ENCODE results near the gene ARHGAP20.
"Not testable (repeated sequence)": the region's sequence is repeated elsewhere in the genome, so short reads cannot be mapped to it uniquely, and the experiment has no call there.

ARHGAP20 gene

DNA sequence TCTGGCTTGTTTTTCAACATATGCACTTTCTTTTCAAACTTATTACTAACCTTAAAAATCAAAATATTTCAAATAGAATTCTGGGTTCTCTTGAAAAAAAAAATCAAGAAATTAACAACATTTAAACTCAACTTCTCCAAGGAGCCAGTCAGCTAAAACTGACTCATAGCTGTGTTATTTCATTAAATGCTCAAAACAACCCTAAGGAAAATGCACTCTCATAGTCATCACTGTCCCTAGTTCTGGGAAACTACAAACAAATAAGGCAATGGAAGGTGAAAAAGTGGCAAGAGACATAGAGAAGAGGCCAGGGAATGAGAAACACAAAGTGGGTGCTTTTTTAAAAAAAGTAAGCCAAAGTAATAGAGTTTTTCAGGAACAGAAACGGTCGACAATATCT, 4.1 kb upstream of the ARHGAP20 start:
- no peak for DNase-seq

- DNase-seq, result no peak
These were observed 3.3 kb upstream of the ARHGAP20 start for GRCh38 chr11:110715541-110715940.

GRCh38 chr11:110713449-110713776, 1.2 kb upstream of the ARHGAP20 start:
- DNase-seq, result peak; percentile 54

- DNase-seq, result no peak
These were observed 617 bp upstream of the ARHGAP20 start for GRCh38 chr11:110712659-110713448.

- no peak for DNase-seq
These were observed 825 bp downstream of the ARHGAP20 start for GRCh38 chr11:110711448-110711775.

DNA sequence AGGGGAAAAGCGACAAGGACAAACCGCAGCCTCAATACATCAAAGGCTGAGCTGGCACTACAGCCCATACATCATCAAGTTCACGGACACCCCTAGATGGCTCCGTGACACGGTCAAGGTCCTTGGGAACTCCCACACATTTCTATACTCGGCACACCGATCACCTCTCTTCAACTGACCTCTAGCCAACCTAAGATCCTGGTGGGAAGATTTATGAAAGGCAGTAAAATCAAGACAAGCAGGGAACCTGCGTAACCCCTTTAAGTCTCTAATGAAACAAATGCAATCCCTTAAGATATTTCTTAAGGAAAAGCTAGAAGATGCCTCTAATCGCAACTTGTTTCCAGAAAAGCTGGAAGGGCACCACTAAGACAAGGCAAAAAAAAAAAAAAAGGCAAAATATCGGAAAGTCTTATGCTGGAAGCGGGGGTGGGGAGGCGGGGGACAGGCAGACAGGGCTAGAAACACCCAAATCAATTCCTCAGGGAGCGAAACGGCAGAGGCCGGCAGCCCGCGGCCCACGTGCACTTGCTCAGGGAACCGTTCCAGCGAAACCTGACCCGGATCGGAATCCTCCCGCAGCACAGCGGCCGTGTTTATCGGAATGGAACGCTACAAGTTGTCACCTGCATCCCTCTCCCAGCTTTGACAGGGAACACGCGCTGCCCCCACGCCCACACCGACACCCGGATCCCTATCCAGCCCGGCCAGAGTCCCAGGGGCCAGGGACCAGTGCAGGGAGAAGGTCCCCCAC, 1.4 kb downstream of the ARHGAP20 start:
- DNase-seq, result peak; percentile 49

GRCh38 chr11:110704210-110704864, 7.9 kb downstream of the ARHGAP20 start:
- no peak for DNase-seq

DNA sequence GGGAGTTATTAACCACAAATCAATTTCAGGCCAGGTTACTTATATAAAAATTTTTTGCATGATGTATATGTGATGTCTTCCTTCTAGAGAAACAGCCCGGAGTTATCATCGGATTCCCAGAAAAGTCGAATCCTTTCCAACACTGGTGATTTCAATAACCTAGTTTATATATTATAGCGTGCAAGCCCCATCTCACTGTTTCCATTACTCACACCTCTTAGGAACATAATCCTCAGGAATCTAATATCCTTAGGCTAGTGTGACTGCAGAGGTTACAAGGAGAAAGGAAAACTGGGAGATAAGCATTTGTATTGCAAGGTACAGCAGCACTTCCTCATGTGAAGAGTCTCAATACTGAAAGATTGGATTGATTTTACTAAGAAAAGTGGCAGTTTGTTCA, 20.3 kb downstream of the ARHGAP20 start:
- DNase-seq, result no peak

DNA sequence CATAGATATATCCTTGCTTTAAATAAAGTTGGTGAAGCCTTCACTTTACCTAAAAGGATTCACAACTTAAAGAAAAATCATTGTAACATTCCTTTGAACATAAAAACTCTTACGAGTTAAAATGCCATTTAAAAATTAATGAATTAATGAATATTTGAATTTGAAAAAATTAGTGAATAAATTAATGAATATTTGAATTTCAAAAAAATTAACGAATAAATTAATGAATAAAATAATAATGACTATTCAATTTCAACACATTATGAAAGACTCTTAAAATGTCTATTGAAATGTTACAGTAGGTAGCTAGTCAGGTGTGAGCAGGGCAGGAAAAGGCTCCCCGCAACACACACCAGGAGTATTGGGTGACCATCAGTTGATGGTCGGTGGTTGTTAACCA, 22.9 kb downstream of the ARHGAP20 start:
- no peak for DNase-seq

DNA sequence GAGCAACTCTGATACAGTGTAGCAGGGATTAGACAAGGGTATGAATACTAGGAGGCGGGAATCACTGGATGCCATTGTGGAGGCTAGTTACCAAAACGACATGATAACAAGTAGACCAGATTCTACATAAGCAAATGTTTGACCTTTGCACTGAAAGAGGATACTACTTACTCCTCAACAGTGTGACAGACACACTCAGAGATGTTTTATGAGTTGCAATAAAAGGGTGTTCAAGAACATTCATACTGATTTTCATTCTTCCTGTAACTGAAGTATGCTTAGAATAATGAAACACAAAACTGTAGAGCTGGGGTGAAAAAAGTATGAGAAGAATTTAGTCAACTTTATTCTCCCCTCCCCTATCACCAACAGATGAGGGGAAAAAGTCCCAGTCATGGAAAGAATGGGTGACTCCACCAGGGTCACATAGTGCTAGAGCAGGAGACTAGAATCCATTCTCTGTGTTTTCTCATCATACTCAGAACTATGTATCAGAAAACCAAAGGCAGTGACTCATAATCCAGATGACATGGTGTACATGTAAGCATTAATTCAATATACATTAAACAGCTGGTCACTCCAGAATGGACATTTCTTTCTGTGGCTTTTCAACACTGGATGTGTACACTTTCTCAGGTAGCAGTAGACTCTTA, 32.8 kb downstream of the ARHGAP20 start:
- no peak for DNase-seq

DNA sequence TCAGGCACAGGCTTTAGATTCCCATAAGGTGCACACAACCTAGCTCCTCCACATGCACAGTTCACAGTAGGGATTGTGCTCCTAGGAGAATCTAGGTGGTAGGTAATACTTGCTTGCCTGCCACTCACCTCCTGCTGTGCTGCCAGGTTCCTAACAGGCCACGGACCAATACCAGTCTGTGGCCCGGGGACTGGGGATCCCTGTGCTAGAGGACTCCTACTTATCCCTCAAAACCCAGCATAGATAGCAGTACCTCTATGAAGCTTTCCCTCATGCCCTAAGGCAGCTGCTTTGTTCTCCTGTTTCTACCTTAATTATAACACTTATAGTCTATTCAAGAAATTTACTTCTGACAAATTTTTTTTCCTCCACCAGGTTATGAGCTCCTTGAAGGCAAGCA, 36.7 kb downstream of the ARHGAP20 start:
- no peak for DNase-seq

GRCh38 chr11:110665689-110666465, 46.4 kb downstream of the ARHGAP20 start:
- DNase-seq, result no peak

DNA sequence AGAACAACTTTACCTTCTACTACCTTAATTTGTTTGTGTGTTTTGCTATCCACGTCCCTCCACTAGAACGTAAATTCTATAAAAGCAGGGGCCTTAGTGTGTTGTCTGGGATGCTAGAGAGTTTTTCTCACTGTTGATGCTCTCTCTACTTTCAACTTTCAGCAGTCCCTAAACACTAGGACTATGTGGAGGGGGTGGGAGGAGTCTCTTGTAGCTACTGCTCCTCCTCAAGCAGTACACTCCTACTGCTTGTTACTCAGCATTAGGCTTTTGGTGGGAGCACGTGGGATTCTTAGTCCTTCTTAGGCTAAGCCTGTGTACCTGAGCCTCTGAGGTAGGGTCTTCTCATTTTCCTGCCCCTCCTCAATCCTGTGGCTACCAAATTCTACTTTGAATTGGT, 56.3 kb downstream of the ARHGAP20 start:
- DNase-seq, result no peak

DNA sequence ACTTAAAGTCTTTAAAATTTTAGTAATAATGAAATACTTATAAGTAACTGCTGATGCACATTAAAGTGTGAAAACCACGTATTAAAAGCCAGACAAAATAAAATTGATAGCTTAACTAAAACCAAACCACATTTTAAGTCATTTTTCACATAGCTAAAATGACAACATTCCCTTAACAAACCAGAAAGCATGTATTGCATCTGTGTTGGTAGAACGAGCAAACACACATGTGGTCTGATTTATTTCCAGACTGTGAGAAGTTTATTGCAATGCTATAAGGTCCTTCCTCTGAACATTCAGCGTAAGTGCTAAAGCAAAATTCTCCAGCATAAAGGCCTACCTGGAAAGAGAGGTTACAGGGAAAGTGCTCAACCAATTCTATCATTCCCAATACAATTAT, 57.8 kb downstream of the ARHGAP20 start:
- no peak for DNase-seq

DNA sequence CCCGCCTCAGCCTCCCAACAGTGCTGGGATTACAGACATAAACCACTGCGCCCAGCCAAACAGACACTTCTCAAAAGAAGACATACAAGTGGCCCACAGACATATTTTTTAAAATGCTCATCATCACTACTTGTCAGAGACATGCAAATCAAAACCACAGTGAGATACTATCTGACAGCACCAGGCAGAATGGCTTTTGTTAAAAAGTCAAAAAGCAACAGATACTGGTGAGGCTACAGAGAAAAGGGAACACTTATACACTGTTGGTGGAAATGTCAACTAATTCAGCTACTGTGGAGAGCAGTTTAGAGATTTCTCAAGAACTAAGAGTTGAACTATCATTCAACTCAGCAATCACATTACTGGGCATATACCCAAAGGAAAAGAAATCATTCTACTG, 67.0 kb downstream of the ARHGAP20 start:
- DNase-seq, result no peak

- DNase-seq, result no peak
These were observed 77.9 kb downstream of the ARHGAP20 start for GRCh38 chr11:110634370-110634769.

GRCh38 chr11:110631551-110631950, 80.7 kb downstream of the ARHGAP20 start:
- DNase-seq, result no peak

GRCh38 chr11:110629594-110629993, 82.6 kb downstream of the ARHGAP20 start:
- no peak for DNase-seq

DNA sequence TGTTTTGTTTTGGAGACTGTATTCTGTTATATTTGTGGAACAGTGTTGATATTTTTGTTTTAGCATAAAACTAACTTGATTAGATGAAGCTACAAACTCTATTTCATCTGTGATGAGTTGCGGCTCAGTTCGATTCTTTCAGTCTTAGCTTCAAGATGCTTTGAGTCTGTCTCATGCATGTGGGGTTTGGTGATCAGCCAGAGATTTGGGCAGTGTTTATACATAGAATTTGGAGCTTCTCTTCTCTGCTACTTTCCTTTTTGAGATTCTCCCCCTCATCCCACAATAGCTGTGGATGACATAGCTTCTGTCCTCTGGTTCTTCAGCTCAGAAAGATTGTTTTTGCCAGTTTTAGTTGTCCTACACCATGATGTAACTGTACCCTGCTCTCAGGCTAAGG, 90.4 kb downstream of the ARHGAP20 start:
- DNase-seq, result no peak

DNA sequence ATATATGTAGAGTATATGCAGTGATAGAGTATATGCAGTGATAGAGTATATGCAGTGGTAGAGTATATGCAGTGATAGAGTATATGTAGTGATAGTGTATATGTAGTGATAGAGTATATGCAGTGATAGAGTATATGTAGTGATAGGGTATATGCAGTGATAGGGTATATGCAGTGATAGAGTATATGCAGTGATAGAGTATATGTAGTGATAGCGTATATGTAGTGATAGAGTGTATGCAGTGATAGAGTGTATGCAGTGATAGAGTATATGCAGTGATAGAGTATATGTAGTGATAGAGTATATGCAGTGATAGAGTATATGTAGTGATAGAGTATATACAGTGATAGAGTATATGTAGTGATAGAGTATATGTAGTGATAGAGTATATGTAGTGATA, 92.9 kb downstream of the ARHGAP20 start:
- not testable (repeated sequence) for DNase-seq

DNA sequence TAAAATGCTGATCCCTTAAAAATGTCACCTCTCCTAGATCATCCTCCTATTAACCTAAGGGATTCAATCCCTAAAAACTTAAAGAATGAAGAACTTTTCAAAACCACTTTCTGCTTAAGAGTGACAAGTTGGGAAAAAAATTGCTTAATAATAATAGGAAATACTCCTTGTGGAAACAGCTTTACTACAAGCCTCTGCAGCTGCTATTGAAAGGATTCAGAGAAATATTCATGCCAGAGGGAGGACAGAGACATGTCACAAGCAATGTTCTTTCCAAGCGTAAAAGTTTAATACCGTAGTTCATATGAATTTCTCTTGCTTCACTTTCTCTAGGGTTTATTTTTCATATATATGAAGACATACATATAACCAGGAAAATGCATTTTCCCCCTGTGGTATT, 98.2 kb downstream of the ARHGAP20 start:
- DNase-seq, result no peak

DNA sequence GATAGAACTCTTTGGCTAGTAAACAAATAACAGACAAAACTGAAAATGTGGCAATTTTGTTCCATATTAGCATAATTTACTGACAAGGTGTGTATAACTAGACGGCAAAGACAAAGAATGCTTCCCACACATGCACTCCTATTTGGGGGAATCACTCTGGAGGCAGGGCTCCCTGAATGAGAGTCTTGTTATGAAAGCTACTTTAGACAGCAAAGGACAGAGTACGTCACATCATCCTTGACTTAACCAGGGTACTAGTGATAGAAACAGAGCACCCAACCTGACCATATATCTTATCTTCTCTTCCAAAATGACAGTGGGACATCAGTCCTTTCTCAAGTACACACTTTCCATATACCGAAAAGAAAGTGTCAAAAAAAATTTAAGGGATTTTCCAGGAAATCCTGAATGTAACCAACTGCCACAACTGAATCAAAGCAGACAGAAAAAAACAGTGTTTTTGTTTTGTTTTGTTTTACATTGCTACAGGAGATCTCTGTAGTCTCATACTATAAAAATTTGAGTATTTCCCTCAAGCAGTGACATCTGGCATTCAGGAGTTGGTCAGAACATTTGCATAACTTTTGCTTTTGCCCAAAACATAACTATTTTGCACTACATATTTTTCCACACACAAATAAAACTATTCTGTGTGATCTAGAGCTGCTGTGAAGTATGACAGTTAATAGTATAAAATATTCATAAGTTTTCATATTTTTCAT, 98.9 kb downstream of the ARHGAP20 start:
- no peak for DNase-seq

All from left hindlimb (tissue), 1 donor.